ENCODE data around the gene PAK1IP1. TPM values are rescaled to one million over a fixed set of nuclear protein-coding genes. Genes with fewer than 3 reads are reported as not detected.

Gene PAK1IP1
- 17.1 and 19.9 TPM in 2 replicates for total RNA-seq

GRCh38 chr6:10694302-10695085 lies at the start of gene PAK1IP1, which contains the start of gene C6orf52:
PAK1IP1 (plus strand) TSS chr6:10694972; CDS start chr6:10694986, 14 bp downstream.
C6orf52 (minus strand) TSS chr6:10694616; CDS start chr6:10687550, 7,066 bp downstream.

GRCh38 chr6:10722820-10723566 lies 28.2 kb downstream of the PAK1IP1 start, which contains the start of gene TMEM14C:
TMEM14C (plus strand) TSS chr6:10723070; CDS start chr6:10724614, 1,544 bp downstream.

GRCh38 chr6:10747251-10747972 lies 52.6 kb downstream of the PAK1IP1 start, which contains the start of gene TMEM14B:
TMEM14B (plus strand) TSS chr6:10747805; CDS start chr6:10749246, 1,441 bp downstream.

Other genes starting within 250 kb of the PAK1IP1 start
- gene GCNT2, start 173.6 kb upstream of the PAK1IP1 start, total RNA-seq = 3.0 and 7.2 TPM in 2 replicates
- not detected in 2 replicates for gene C6orf52, start 356 bp upstream of the PAK1IP1 start, total RNA-seq
- 70.2 and 81.5 TPM in 2 replicates for gene TMEM14C, start 28.1 kb downstream of the PAK1IP1 start, total RNA-seq
- 51.5 and 54.9 TPM in 2 replicates for gene TMEM14B, start 52.8 kb downstream of the PAK1IP1 start, total RNA-seq
- not detected in 2 replicates for gene MAK, start 143.6 kb downstream of the PAK1IP1 start, total RNA-seq
- gene GCM2, start 187.1 kb downstream of the PAK1IP1 start, total RNA-seq = not detected in 2 replicates
- gene SYCP2L, start 192.1 kb downstream of the PAK1IP1 start, total RNA-seq = not detected in 2 replicates

Measured in endothelial cell of coronary artery (primary cell).